Muscle of back (tissue), 11 donors: ENCODE data around the gene OOSP3. TPM values are rescaled to one million over a fixed set of nuclear protein-coding genes. Genes with fewer than 3 reads are reported as not detected.

Experiments used
- DNase-seq, 3 donors: peaks; one replicate each; pipeline versions ENCODE4 v3.0.0 to v3.0.0-alpha.2; 2013
- polyA plus RNA-seq, 10 donors: library from polyadenylated mRNA; unstranded; fragments of 120-200 nt; gene quantifications; one replicate each; pipeline ENCODE4 v1.2.1, GENCODE V29; 2013; ENCODE audit not compliant: insufficient read length in 10 of 10

The OOSP3 gene
- polyA plus RNA-seq, 10 donors: not detected

DNA sequence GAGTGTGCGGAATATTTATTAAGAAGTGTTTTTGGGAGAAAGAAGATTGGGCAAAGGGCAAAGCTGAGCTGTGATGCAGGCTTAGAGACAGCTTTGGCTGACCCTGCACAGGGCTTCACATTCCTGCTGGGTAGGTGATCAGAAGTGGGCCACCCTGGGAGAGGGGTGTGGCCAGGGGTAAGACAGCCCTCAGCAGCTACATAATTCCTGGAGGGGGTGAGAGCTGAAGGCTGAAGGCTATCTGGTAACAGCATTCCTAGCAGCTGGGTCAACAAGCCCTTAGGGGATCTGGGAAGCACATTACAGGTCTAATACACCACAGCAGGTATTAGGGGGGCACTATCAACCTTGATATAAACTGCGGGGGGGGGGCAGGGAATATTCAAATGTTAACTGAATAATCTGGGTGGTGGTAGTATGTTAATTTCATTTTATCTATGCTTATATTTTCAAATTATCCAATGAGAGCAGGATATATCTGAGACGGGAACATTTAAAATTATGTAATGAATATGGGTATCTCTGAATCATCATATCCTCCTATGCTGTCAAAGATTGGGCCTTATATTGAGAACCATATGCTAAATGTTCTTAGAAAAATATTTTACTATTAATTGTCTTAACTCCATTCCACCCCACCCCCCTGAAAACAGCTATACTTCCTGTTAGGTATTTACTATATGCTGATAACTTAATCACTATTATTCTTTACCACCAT, 65.6 kb downstream of the OOSP3 start:
- no peak for DNase-seq

DNA sequence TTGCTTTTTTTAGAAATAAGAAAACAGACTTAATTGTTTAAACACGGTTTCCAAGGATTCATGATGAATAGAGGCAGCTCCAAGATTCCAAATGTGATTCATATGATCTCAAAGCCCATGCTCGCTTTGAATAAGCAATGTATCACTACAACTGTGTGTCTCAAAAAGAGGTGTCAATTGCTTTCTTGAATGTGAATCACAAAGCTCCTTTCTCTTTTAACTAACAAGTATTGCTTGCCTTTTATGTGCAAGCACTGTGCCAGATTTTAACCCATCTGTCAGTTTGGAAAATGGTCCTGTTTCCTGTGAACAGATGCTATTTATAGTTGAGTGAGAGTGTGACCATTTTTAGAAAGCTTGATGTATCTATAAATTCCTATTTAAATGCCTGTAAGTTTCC, 66.1 kb downstream of the OOSP3 start:
- no peak for DNase-seq

Other genes with a start within 250 kb of the OOSP3 start
- gene PATL1, start 209.7 kb upstream of the OOSP3 start, polyA plus RNA-seq: 10 to 100 TPM; 21.2 to 33.3 (median 27.2) TPM
- gene OR10V1, start 164.9 kb upstream of the OOSP3 start, polyA plus RNA-seq: not detected
- 1 to 10 TPM; 2.9 to 8.5 (median 5.4) TPM for gene STX3, start 123.4 kb upstream of the OOSP3 start, polyA plus RNA-seq
- gene MRPL16, start 68.0 kb upstream of the OOSP3 start, polyA plus RNA-seq: 10 to 100 TPM; 32.3 to 37.2 (median 34.3) TPM
- under 1 TPM in 1 of 10 donors, not detected in 9; 0.08 TPM for gene CBLIF, start 33.3 kb upstream of the OOSP3 start, polyA plus RNA-seq
- gene TCN1, start 12.3 kb upstream of the OOSP3 start, polyA plus RNA-seq: under 1 TPM in 3 of 10 donors, not detected in 7; 0.16 to 0.38 (median 0.22) TPM
- not detected for gene OOSP1, start 59.6 kb downstream of the OOSP3 start, polyA plus RNA-seq
- not detected for gene OOSP4A, start 85.3 kb downstream of the OOSP3 start, polyA plus RNA-seq
- not detected for gene OOSP4B, start 138.4 kb downstream of the OOSP3 start, polyA plus RNA-seq
- not detected for gene OOSP2, start 161.6 kb downstream of the OOSP3 start, polyA plus RNA-seq
- 1 to 10 TPM in 4 of 10 donors, under 1 TPM in 6; 0.38 to 1.6 (median 0.77) TPM for gene MS4A3, start 177.9 kb downstream of the OOSP3 start, polyA plus RNA-seq
- under 1 TPM; 0.04 to 0.69 (median 0.29) TPM for gene MS4A2, start 209.9 kb downstream of the OOSP3 start, polyA plus RNA-seq